Measurements from ENCODE around the gene CRIM1. TPM values are rescaled to one million over a fixed set of nuclear protein-coding genes. Genes with fewer than 3 reads are reported as not detected.

Gene CRIM1
- total RNA-seq, 1 donor from 2014 or later: 669 TPM

DNA sequence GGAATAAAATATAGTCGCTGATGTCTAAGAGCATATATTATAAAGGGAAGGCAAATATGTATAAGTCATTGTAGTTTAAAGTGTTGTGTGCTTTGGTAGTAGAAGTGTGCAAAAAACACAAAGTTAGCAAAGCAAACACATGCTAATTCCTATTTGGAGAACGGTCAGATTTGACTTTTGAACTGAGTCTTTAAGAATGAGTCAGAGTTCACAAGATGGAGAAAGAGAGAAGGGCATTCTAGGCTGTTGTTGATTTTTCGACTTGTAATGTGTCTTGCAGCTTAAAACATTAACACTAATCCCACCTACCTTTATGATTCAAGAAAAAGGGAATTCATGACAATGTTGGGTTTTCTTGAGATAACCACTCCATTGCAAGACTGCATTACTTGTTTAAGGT is 98.1 kb downstream of the CRIM1 start:
- DNase-seq (ENCODE audit: low read depth): peak; percentile 73

DNA sequence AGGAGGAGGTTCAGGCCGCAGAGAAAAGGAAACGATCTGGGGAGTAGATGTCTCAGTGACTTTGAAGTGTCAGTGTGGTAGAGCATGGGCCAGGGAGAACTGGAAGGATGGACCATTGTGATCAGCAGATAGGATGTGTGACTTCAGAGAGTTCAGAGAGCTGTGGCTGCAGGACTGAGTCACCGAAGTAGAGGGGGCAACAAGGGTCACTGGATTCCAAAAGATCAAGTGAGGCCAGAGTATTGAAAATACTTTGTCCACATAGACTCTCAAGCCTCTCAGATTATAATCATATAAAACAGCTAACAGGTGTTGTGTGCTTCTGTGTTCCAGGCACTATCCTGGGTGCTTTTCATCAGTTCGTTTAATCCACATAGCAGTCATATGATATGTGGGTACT is 99.4 kb downstream of the CRIM1 start:
- DNase-seq (ENCODE audit: low read depth): peak; percentile 43

DNA sequence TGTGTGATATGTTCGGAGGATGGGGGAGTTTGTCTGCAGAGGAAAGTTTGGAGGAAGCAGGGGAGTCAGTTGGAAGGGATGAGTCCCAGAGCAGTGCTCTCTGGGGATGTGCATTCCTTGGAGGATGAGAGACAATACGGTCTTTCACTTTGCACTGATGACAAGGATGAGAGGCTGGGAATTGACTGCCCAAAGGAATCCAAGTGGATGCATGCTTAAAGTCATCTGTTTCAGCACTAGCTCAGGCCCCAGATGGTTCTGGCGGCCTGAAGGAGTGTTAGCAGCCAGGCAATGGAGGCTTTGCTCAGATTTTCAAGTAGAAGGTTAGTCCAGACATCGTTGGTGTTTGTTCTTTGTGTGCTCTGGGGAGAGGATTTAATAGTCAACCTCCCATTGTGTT is 100.2 kb downstream of the CRIM1 start:
- no peak for DNase-seq (ENCODE audit: low read depth)

DNA sequence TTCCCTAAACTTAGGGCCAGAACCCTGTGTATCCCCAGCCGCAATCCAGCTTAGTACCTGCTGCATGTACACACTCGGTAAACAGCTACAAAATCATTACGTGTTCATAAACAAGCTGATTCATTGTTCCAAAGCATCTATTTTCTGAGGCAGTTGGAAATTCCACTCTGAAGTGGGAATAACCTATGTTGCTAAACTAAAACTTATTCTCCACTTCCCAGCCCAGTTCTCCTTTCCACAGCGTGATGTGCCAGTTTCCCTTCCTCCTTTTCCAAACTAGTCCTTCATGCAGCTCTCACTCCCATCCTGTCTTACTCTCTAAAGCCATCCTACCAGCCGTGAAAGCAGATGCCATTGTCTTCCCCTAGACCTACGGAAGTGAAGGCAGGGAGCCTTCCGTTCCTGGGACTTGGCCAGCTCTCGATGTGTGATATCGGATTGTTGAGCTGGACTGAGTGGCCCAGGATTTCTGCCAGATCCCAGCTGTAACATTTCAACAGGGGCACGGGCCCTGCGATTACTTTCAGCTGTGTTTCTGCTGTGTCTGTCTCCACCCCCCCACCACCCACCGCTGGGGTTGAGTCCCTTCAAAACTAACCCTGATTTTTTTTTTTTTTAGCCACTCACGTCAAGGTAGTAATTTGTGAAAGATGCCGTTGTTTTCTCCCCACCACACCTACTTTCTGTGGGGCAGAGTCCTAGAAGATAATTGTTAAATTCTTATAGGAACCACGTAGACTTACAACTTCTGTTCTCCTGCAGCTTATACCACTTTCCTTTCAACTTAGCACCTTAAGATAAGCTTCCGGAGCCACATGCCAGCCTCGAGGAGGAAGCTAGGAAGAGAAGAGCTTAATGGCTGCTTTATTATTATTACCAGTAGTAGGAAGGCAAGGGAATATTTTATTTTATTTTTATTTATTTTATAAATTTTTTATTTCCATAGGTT is 100.9 kb downstream of the CRIM1 start:
- peak; percentile 54 for DNase-seq (ENCODE audit: low read depth)

DNA sequence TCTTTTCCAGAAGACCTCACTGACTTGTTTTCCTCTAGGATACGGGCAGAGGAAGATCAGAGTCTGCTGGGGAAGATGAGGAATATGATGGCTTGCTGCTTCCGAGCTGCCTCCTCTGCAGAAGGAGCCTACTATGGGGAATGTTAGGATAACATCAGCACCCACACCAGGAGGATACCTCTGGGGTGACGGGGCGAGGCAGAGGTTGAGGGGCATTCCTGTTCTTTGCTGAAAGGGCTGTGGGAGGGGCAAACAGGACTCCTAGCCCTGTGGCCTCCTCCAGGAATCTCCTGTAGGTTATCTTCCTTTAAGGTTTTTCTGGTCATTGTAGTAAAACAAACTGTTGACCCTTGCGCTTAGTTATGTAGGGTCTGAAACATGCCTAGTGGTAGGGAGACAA is 102.5 kb downstream of the CRIM1 start:
- DNase-seq (ENCODE audit: low read depth): no peak

DNA sequence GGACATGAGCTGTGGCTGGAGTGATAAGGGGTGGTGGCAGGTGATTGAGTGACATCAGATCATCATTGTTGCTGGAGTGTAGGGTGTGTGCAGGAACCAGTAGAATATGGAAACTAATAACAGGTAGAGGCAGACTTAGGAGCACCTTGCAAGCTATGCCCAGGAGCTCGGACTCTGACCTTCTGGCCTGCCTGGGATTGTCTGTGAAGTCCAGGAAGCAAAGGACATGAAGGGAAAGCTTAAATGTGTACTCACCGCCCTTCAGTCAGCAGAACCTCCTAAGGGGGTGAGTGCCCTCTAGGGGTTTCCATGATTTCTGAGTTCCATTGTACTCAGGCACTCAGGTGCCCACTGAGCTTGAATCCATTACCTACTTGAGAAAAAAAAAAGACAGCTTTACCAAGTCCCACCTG is 104.2 kb downstream of the CRIM1 start:
- DNase-seq (ENCODE audit: low read depth): peak; percentile 87

DNA sequence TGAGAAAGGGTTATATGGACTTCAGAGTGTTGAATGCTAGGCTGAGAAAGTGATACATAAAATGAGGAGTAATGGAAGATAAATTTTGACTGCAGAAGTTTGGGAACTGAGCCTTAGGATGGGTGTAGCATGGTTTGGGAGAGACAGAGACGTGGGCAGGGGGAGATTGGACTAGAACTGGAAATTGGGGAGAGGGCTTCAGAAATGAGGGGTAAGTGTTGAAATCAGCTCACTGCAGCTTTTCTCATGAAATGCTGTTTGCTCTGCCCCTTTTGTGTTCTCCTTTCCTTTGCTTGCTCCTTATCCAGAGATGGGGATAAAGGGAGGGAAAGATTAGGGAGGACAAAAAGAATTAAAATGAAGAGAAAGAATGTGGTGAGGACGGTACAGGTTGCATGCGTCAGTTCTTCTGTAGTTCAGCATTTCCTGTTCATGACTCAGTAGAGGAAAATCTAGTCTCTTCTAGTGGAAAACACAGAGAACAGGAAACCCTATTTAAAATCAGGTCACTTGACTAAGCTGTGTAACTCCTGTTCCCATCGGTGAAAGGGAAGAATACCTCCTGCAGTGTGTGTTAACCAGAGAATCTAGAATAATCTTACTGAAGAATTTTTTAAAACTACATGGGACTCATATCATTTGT is 105.6 kb downstream of the CRIM1 start:
- peak; percentile 99 for DNase-seq (ENCODE audit: low read depth)

DNA sequence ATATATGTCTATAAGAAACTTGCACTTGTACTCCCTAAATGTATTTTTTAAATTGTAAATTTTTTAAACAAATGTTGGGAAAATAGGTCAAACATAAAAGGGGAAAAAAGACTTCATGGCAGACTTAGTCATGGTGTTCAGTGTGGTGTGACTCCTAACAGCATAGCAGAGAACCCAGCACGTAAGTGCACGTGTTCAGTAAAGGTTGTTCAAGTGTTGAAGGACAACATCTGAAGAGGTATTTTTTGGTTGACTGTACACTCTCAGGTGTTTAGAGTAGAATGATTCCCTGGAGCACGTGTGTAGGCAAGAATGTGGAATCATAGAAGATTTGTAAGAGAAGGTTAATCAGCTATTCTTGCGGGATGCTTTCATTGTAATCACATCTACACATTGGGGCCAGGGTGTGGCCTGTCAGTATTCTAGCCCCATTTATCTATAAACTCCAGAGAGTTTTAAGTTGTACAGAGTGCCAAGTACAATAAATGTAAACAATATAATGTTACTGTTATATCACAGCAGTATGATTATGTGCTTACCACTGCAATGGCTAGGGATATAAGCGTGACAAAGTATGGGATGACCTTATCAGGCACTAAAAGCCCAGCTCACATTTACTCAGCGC is 106.8 kb downstream of the CRIM1 start:
- DNase-seq (ENCODE audit: low read depth): peak; percentile 83

DNA sequence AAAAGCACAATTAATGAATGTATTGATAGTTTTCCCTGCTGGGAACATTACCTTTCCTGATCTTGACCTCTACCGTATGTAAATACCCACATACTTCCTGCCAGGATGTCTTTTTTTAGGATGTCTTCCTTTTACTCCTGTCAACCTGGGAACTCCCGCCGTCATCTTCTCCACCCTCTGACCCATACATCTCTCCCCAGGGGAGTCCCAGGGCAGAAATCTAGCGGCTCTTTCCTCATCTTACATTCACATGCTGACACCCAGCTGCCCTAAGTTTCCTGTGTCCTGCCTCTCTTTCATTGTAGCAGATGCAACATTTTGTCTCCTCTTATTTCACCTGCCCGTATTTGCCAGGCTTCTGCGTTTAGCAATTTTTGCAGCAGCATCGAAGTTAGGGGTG is 107.8 kb downstream of the CRIM1 start:
- DNase-seq (ENCODE audit: low read depth): no peak

DNA sequence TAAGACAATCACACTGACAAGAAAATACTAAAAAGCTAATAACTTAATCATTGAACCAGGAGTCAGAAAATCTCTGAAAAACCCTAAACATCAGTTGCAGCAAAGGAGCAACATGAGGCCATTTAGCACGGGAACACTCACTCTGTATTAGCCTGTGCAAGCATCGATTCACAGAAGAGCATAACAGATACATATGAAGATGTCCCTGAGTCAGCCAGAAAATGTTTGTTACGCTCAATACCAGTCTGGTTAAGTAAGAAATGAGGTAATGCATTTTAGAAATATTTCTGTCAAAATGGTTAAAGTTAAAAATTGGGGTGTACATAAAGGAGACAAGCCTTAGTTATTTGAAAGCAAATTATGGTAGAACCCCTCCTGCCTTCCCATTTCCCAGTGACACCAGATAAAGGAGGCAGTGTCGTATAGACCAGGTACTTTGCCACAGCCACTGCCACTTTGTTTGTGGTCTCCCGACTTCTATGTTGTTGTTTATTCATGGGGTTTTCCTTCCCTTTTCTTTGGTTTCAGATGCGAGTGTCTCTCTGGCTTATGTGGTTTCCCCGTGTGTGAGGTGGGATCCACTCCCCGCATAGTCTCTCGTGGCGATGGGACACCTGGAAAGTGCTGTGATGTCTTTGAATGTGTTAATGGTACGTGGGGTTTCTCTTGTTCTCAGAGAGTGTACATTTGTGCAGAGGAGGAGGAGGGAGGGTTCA is 108.6 kb downstream of the CRIM1 start:
- no peak for DNase-seq (ENCODE audit: low read depth)

DNA sequence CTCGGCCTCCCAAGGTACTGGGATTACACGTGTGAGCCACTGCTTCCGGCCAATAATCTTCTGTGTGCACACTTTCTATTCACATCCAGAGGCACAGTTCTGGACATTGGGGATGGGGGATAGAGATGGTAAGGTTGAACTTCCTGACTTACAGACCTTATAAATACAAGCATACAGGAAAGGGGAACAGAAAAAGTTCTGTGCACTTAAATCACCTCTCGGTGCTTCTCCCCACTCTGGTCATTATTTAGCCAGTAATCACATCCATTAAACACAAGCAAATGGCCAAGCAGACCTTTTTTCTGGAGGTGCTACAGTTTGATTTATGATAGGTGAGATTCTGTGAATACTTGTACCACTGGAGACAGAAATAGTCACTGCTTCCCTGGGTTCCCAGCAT is 110.6 kb downstream of the CRIM1 start:
- DNase-seq (ENCODE audit: low read depth): no peak

DNA sequence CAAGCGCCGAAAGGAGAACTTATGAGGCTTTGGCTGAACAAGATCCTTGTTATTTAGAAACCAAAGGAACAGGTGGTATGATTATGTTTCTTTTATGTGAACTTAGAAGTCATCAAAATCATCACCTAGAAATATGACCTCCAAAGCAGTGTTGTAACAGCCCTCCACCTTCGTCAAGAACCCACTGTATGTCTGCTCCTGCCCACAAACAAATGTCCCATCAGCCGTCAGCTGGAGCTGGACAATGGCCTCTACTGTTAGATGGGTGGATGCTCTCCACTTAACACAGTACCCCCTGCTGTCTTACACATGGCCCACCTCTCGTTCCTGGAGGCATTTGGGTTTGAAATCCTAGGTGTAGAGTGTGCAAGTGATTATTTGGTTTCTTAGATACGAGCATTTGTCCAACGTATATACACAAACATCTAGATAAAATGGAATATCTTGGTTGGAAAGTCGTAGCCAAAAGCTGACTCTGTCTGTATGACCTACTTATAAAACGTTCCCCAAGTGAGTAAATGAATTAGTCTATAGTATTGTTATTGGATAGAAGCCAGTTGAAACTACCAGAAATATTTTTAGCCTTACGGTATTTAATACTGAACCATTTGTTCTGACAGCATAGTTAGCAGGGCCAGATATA is 113.0 kb downstream of the CRIM1 start:
- DNase-seq (ENCODE audit: low read depth): no peak

DNA sequence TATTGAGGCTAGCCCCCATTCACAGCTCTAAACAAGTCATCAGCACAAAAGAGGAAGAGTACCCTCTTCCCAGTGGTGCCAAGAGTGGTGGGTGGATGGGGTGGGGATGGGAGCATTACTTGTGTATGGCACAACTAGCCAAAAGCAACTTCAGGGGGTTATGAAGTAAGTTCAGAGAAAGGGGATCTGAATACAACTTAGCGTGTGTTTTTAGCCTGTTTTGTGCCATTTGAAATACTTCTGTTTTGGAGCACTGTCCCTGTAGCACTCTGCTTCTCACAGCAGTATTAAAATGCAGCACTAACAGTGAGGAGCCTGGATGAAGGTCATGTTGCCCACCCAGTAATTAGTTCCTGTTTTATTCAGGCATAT is 113.5 kb downstream of the CRIM1 start:
- DNase-seq (ENCODE audit: low read depth): no peak

DNA sequence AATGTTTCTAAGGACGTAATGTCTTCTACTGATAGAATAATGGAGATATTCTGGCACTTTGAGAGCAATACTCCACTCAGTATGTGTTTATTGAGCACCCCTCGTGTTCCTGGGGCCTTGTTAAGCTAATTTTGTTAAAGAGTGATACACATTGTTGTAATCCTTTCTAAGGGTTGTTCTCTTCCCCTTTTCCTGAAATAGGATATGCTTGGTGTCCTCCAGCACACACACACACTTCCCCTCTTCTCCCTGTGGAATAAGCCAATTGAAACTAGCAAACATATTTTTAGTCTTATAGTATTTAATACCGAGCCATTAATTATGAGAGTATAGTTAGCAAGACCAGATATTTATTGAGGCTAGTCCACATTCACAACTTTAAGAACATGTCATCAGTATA is 114.1 kb downstream of the CRIM1 start:
- DNase-seq (ENCODE audit: low read depth): no peak

DNA sequence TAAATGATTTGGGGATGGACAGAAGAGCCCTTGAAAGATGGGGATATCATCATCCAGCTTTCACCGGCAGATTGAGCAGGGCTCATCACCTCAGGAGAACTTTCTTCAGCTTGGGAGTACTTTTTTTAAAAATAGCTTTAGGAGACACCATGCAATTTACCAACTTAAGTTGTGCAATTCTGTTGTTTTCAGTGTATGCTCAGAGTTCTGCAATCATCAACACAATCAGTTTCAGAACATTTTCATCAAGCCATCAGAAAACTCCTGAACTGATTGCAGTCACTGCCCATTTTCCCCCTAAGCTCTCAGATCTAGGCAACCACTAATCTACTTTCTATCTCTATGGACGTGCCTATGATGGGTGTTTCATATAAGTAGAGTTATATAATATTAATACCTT is 117.7 kb downstream of the CRIM1 start:
- DNase-seq (ENCODE audit: low read depth): peak; percentile 48

DNA sequence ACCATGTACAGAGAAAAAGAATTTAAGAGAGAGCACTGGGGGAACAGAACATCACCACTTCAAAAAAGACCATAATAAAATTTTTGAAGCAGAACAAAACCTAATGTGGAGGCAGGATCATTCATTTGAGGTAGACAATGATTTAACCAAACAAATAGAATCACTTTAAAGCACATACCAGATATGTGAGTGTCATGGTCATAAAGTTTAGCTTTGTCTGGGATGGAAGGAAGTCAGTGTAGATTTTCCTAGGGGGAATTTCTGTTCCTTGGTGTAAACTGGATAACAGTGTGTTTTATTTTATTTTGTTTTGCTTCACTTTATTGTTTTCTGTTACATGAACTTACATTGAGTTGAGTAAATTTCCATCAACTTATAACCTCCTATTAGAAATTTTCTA is 120.8 kb downstream of the CRIM1 start:
- DNase-seq (ENCODE audit: low read depth): peak; percentile 67

DNA sequence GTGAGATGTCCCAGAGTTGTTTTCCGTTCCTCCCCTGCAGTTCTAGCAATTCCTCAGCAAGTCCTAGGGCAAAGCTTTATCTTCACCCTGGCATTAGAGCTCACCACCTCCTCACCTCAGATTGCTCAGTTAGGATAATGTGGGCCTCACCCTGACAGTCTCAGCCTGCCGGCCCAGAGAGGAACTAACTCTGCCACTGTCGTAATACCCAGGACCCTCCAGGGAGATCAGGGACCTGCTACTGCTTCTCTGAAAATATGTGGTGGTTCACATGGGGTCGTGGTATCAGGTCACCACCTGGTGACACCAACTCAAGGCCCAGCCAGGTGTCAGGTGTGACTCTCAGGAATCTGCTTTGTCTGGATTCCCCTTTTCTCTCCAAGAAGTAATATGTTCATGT is 121.7 kb downstream of the CRIM1 start:
- DNase-seq (ENCODE audit: low read depth): no peak

DNA sequence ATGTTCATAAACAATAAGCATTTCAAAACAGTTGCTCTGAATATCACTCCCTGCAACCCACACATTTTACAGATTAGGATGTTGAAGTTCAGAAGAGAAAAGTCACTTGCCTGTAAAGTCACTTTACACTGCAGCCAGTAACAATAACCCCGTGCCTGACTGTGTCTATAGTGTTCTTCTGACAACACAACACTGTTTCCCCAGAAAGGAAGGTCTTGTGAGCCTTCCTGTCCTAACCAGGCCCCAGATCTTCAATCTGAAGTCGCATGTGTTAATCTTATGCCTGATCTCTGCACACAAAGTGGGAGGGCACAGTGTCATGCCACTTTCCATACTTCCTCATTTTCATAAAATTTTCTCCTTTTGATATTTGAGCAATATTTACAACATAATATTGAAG is 122.2 kb downstream of the CRIM1 start:
- no peak for DNase-seq (ENCODE audit: low read depth)

DNA sequence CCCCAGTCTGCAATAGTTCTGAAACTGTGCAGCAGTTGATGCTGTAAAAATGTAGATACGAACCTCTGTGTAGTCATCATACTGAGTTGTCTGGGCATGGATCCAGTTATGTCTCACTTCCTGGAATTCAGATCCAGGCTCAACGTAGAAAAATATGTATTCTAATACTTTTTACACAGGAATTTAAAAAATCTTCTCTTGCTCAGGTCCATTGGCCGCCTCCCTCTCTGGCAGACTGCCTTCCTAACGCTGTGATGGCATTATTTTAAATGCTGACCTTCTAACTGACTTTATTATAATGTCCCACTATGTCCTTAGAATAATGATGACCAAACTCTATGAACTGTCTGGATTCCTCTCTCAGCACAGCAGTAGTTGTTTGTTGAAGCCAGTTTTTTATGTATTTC is 122.8 kb downstream of the CRIM1 start:
- DNase-seq (ENCODE audit: low read depth): peak; percentile 57

DNA sequence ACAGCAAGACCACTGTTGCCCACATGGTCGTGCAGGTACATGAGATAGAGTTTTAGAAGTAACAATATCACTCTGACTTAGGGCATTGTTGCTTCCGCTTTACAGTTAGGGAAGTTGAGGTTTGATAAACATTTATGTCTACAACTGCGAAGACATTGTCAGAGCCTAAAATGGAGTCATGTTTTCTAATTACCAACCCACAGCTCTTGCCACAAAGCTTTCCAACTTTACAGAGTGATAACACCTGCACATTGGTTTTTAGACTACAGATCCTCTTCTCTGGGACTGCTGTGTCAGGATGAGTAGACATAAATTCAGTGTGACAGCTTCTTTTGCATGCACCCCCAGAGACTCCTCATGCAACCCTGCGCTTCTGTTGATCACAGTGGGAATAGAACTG is 123.4 kb downstream of the CRIM1 start:
- no peak for DNase-seq (ENCODE audit: low read depth)

DNA sequence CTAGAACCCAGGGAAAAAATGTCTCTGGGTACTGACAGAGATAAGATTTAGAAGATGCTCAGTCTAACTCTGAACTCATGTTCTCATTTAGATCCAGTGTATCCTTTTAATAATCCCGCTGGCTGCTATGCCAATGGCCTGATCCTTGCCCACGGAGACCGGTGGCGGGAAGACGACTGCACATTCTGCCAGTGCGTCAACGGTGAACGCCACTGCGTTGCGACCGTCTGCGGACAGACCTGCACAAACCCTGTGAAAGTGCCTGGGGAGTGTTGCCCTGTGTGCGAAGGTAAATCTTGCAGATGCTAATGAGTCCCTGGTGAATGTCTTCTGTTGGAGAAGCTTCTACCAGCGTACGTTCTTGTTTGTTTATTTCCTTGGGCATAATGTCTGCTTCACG is 123.8 kb downstream of the CRIM1 start:
- DNase-seq (ENCODE audit: low read depth): no peak

DNA sequence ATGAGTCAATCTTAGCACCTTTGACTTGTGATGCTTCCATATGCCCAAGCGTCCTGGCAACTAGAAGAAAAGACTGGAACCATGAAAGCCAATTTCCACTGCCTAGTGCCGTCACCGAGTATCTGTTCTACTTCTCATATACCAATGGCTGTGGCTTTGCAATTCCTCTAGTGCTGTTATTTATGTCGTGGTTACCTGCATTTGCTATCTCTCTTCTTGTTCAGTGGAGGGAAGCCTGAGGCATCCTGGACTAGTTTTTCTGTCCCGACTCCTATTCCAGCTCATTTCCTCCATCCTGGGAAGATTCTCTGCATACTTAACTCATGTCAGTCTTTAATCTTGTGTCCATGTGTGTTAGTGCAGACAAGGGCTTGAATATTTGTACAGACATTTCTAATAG is 124.5 kb downstream of the CRIM1 start:
- no peak for DNase-seq (ENCODE audit: low read depth)

Measured in renal cortical epithelial cell (primary cell).